Neural cell (in vitro differentiated cells): ENCODE measurements around the gene VSTM2B. TPM values are rescaled to one million over a fixed set of nuclear protein-coding genes. Genes with fewer than 3 reads are reported as not detected.

Experiments used
- H2AFZ ChIP-seq: fragments of 200-600, 300-800 bp; sonication (generic), shearing (Covaris generic); 2 replicates; pipeline ENCODE4 v1.6.0; 2014; ENCODE audit warnings: low read depth, mild to moderate bottlenecking, antibody characterized with exemption, low read length, moderate library complexity
- H3F3A ChIP-seq: fragments of 200-600 bp; shearing (Covaris generic); 2 replicates; pipeline ENCODE4 v1.6.1; 2016; ENCODE audit warnings: mild to moderate bottlenecking, moderate library complexity, mixed read lengths, antibody characterized with exemption, low read length; ENCODE audit not compliant: insufficient read depth, poor library complexity, severe bottlenecking
- H3K27ac ChIP-seq: fragments of 200-600, 300-800 bp; sonication (generic), shearing (Covaris generic); 2 replicates; pipeline ENCODE4 v1.5.1; 2014; ENCODE audit warnings: mild to moderate bottlenecking, low read length, moderate library complexity
- H3K27me3 ChIP-seq: fragments of 300-800, 200-600 bp; sonication (generic), shearing (Covaris generic); 2 replicates; pipeline ENCODE4 v1.6.0; 2014; ENCODE audit warnings: mild to moderate bottlenecking, low read depth, low read length, moderate library complexity; ENCODE audit not compliant: insufficient read depth
- H3K36me3 ChIP-seq: fragments of 300-800, 200-600 bp; sonication (generic), shearing (Covaris generic); 2 replicates; pipeline ENCODE4 v1.5.1; 2014; ENCODE audit warnings: mild to moderate bottlenecking, antibody characterized with exemption, low read length, moderate library complexity; ENCODE audit not compliant: insufficient read depth
- H3K4me2 ChIP-seq: fragments of 300-800, 200-600 bp; sonication (generic), shearing (Covaris generic); 2 replicates; pipeline ENCODE4 v1.6.0; 2014; ENCODE audit warnings: mild to moderate bottlenecking, low read length
- H3K4me3 ChIP-seq: fragments of 300-800, 200-600 bp; sonication (generic), shearing (Covaris generic); 2 replicates; pipeline ENCODE4 v1.5.1; 2014; ENCODE audit warnings: mild to moderate bottlenecking, low read length, moderate library complexity
- H3K79me2 ChIP-seq: fragments of 200-600 bp; shearing (Covaris generic); replicated peaks from 2 replicates; pipeline ENCODE4 v1.6.0; 2014; ENCODE audit warnings: mild to moderate bottlenecking, low read length, moderate library complexity; ENCODE audit not compliant: insufficient read depth
- H3K9ac ChIP-seq: fragments of 300-800, 200-600 bp; sonication (generic), shearing (Covaris generic); 2 replicates; pipeline ENCODE4 v1.6.1; 2016; ENCODE audit warnings: mild to moderate bottlenecking, low read length, mixed read lengths
- H3K9me2 ChIP-seq: fragments of 200-600 bp; shearing (Covaris generic); 2 replicates; pipeline ENCODE4 v1.6.1; 2016; ENCODE audit warnings: mild to moderate bottlenecking, low read length, mixed read lengths; ENCODE audit not compliant: insufficient read depth
- H3K9me3 ChIP-seq: fragments of 200-600, 300-800 bp; sonication (generic), shearing (Covaris generic); 2 replicates; pipeline ENCODE4 v1.6.1; 2016; ENCODE audit warnings: mild to moderate bottlenecking, mixed run types, low read length, moderate library complexity, mixed read lengths
- H4K20me1 ChIP-seq: fragments of 200-600 bp; shearing (Covaris generic); 2 replicates; pipeline ENCODE4 v1.6.1; 2016; ENCODE audit warnings: mild to moderate bottlenecking, mixed run types; ENCODE audit not compliant: insufficient read depth
- CTCF ChIP-seq: fragments of 450-650 bp; IDR thresholded peaks from 2 replicates; pipeline ENCODE4 v1.5.1; 2014; ENCODE audit warnings: antibody characterized with exemption, mild to moderate bottlenecking, moderate library complexity; ENCODE audit not compliant: poor library complexity, severe bottlenecking
- EP300 ChIP-seq: fragments of 450-650 bp; conservative IDR thresholded peaks from 2 replicates; pipeline ENCODE4 v1.6.1; 2014; ENCODE audit warnings: antibody characterized with exemption, mild to moderate bottlenecking, moderate library complexity; ENCODE audit not compliant: poor library complexity, severe bottlenecking
- EZH2 ChIP-seq: fragments of 200-600, 300-800 bp; shearing (Covaris generic), sonication (generic); IDR thresholded peaks from 2 replicates; pipeline ENCODE4 v1.6.1; 2014; ENCODE audit warnings: antibody characterized with exemption, low read length, borderline replicate concordance, mild to moderate bottlenecking; ENCODE audit not compliant: insufficient read depth, poor library complexity, severe bottlenecking
- MXI1 ChIP-seq: fragments of 450-650 bp; conservative IDR thresholded peaks from 2 replicates; pipeline ENCODE4 v1.6.1; 2014; ENCODE audit warnings: antibody characterized with exemption, mild to moderate bottlenecking; ENCODE audit not compliant: poor library complexity, severe bottlenecking
- POLR2AphosphoS5 ChIP-seq: IDR thresholded peaks from 2 replicates; pipeline ENCODE4 v1.6.1; 2012
- RAD21 ChIP-seq: fragments of 450-650 bp; conservative IDR thresholded peaks from 2 replicates; pipeline ENCODE4 v1.6.1; 2014; ENCODE audit warnings: antibody characterized with exemption, mild to moderate bottlenecking, moderate library complexity
- REST ChIP-seq: IDR thresholded peaks from 2 replicates; pipeline ENCODE4 v1.6.1; 2012; ENCODE audit warnings: borderline replicate concordance
- SMC3 ChIP-seq: fragments of 450-650 bp; conservative IDR thresholded peaks from 2 replicates; pipeline ENCODE4 v1.6.1; 2014; ENCODE audit warnings: antibody characterized with exemption, mild to moderate bottlenecking, moderate library complexity; ENCODE audit not compliant: poor library complexity
- TAF1 ChIP-seq: IDR thresholded peaks from 2 replicates; pipeline ENCODE4 v1.6.1; 2012; ENCODE audit warnings: low read depth
- polyA plus RNA-seq: library from polyadenylated mRNA; depleted of rRNA; stranded (reverse); fragments of >200 nt; gene quantifications from 2 replicates; pipeline ENCODE4 v1.2.3, GENCODE V29; 2014

The VSTM2B gene
- polyA plus RNA-seq, 1 donor from 2014 or later, result 24.4 TPM

- no peak overlapping the region for H3K4me3 ChIP-seq
- no peaks in the 10 kb centered on the region for H3K9me3 ChIP-seq
- H3K36me3 ChIP-seq, result no peaks in the 10 kb centered on the region
- H4K20me1 ChIP-seq, result no peaks in the 10 kb centered on the region
- H3K4me2 ChIP-seq, result no peak overlapping the region
- no peaks in the 10 kb centered on the region for H3K27me3 ChIP-seq
- TF ChIP-seq RAD21 (no peak), EZH2 (no peak), MXI1 (no peak), POLR2AphosphoS5 (no peak), SMC3 (no peak), TAF1 (no peak), EP300 (no peak), REST (no peak), CTCF (no peak)
- H2AFZ ChIP-seq, result no peak overlapping the region
- H3K79me2 ChIP-seq, result no peaks in the 10 kb centered on the region
- no peaks in the 10 kb centered on the region for H3F3A ChIP-seq
- H3K9me2 ChIP-seq, result no peaks in the 10 kb centered on the region
- no peak overlapping the region for H3K27ac ChIP-seq
- no peak overlapping the region for H3K9ac ChIP-seq
Observed at GRCh38 chr19:29504454-29504853, 21.3 kb upstream of the VSTM2B start.

- no peak overlapping the region for H2AFZ ChIP-seq
- H4K20me1 ChIP-seq, result no peaks in the 10 kb centered on the region
- H3K4me2 ChIP-seq, result no peak overlapping the region
- H3K79me2 ChIP-seq, result no peaks in the 10 kb centered on the region
- no peaks in the 10 kb centered on the region for H3K9me2 ChIP-seq
- H3K9ac ChIP-seq, result no peak overlapping the region
- no peak for TF ChIP-seq REST
- TF ChIP-seq EZH2, result no peak
- TF ChIP-seq TAF1, result no peak
- TF ChIP-seq SMC3, result no peak
- no peak for TF ChIP-seq EP300
- TF ChIP-seq MXI1, result no peak
- TF ChIP-seq RAD21, result no peak
- TF ChIP-seq CTCF, result no peak
- no peak for TF ChIP-seq POLR2AphosphoS5
- H3K4me3 ChIP-seq, result no peak overlapping the region
- H3K27me3 ChIP-seq, result no peaks in the 10 kb centered on the region
- H3K9me3 ChIP-seq, result no peaks in the 10 kb centered on the region
- no peaks in the 10 kb centered on the region for H3F3A ChIP-seq
- no peak overlapping the region for H3K27ac ChIP-seq
- no peaks in the 10 kb centered on the region for H3K36me3 ChIP-seq
Observed at GRCh38 chr19:29505097-29505824, 20.5 kb upstream of the VSTM2B start.
